ENCODE data around the gene FBXL15.

The FBXL15 gene

GRCh38 chr10:102435133-102435497, 14.5 kb downstream of the FBXL15 start:
- no peak for TF ChIP-seq TARDBP (IDR thresholded peaks at IDR 0.05)
- TF ChIP-seq ZNF384 (IDR thresholded peaks at IDR 0.05), result no peak
- no peak for TF ChIP-seq L3MBTL2 (conservative IDR thresholded peaks at IDR 0.05)
- TF ChIP-seq FOXA1 (IDR thresholded peaks at IDR 0.05), result no peak
- no peak for TF ChIP-seq FOXM1 (IDR thresholded peaks at IDR 0.05; ENCODE audit: borderline replicate concordance)
- TF ChIP-seq ARNT (IDR thresholded peaks at IDR 0.05), result no peak
- TF ChIP-seq SUZ12 (IDR thresholded peaks at IDR 0.05), result no peak
- no peak for TF ChIP-seq FOXK2 (IDR thresholded peaks at IDR 0.05)
- no peak for TF ChIP-seq BHLHE40 (IDR thresholded peaks at IDR 0.05; ENCODE audit: borderline replicate concordance)
- no peak for TF ChIP-seq NFRKB (IDR thresholded peaks at IDR 0.05)
- ChIA-PET CTCF (interaction anchor here (1.8 kb wide), 1 partner anchor 12 kb away, joined by 5 read pairs; no protein-coding TSS in a partner anchor), POLR2A (interaction anchor here (1.1 to 2.1 kb wide), 4 partner anchors 14 to 28 kb away, joined by 3 to 18 read pairs (median 4); partner anchors contain the start of genes C10orf95 and FBXL15)
- no peak for DNase-seq (ENCODE audit: extremely low spot score)

- ChIA-PET CTCF (interaction anchor here (0.6 to 1.8 kb wide), 3 partner anchors 9 to 17 kb away, joined by 5 to 6 read pairs (median 5); no protein-coding TSS in a partner anchor), POLR2A (interaction anchor here (1.1 to 2.1 kb wide), 4 partner anchors 14 to 27 kb away, joined by 3 to 18 read pairs (median 4); partner anchors contain the start of genes C10orf95 and FBXL15)
- no peak for DNase-seq (ENCODE audit: extremely low spot score)
- no peak for TF ChIP-seq NFRKB (IDR thresholded peaks at IDR 0.05)
- no peak for TF ChIP-seq FOXK2 (IDR thresholded peaks at IDR 0.05)
- no peak for TF ChIP-seq BHLHE40 (IDR thresholded peaks at IDR 0.05; ENCODE audit: borderline replicate concordance)
Observed at GRCh38 chr10:102435529-102436233, 15.0 kb downstream of the FBXL15 start.

GRCh38 chr10:102436312-102436711, 15.7 kb downstream of the FBXL15 start:
- TF ChIP-seq SUZ12 (IDR thresholded peaks at IDR 0.05), result no peak
- no peak for TF ChIP-seq PKNOX1 (IDR thresholded peaks at IDR 0.05)
- TF ChIP-seq HDGF (IDR thresholded peaks at IDR 0.05; ENCODE audit: borderline replicate concordance), result no peak
- TF ChIP-seq CTBP1 (IDR thresholded peaks at IDR 0.05; ENCODE audit: borderline replicate concordance), result no peak
- TF ChIP-seq ZNF384 (IDR thresholded peaks at IDR 0.05), result no peak
- ChIA-PET CTCF (interaction anchor here (0.6 to 1.8 kb wide), 3 partner anchors 8 to 16 kb away, joined by 5 to 6 read pairs (median 5); no protein-coding TSS in a partner anchor), POLR2A (interaction anchor here (1.6 to 2.1 kb wide), 2 partner anchors 13 to 27 kb away, joined by 6 to 18 read pairs; partner anchors contain the start of gene C10orf95)
- no peak for DNase-seq (ENCODE audit: extremely low spot score)

GRCh38 chr10:102437515-102437914, 16.9 kb downstream of the FBXL15 start:
- TF ChIP-seq PKNOX1 (IDR thresholded peaks at IDR 0.05) (no peak), CTBP1 (IDR thresholded peaks at IDR 0.05; ENCODE audit: borderline replicate concordance) (no peak), FOXA1 (IDR thresholded peaks at IDR 0.05) (no peak), FOXM1 (IDR thresholded peaks at IDR 0.05; ENCODE audit: borderline replicate concordance) (no peak), SUZ12 (IDR thresholded peaks at IDR 0.05) (no peak), ARNT (IDR thresholded peaks at IDR 0.05) (no peak), ELF4 (IDR thresholded peaks at IDR 0.05) (no peak), BHLHE40 (IDR thresholded peaks at IDR 0.05; ENCODE audit: borderline replicate concordance) (no peak), LEF1 (IDR thresholded peaks at IDR 0.05; ENCODE audit: borderline replicate concordance) (no peak), SP1 (IDR thresholded peaks at IDR 0.05) (no peak), ZNF384 (IDR thresholded peaks at IDR 0.05) (no peak), TARDBP (IDR thresholded peaks at IDR 0.05) (no peak), NFRKB (IDR thresholded peaks at IDR 0.05) (no peak), L3MBTL2 (conservative IDR thresholded peaks at IDR 0.05) (no peak)
- DNase-seq (ENCODE audit: extremely low spot score), result no peak
- ChIA-PET POLR2A (no interaction called here), CTCF (no interaction called here)

GRCh38 chr10:102438374-102438773, 17.7 kb downstream of the FBXL15 start:
- ChIA-PET POLR2A (no interaction called here), CTCF (no interaction called here)
- DNase-seq (ENCODE audit: extremely low spot score), result no peak
- TF ChIP-seq BHLHE40 (IDR thresholded peaks at IDR 0.05; ENCODE audit: borderline replicate concordance), result no peak
- no peak for TF ChIP-seq FOXM1 (IDR thresholded peaks at IDR 0.05; ENCODE audit: borderline replicate concordance)
- TF ChIP-seq FOXK2 (IDR thresholded peaks at IDR 0.05), result no peak
- TF ChIP-seq HDGF (IDR thresholded peaks at IDR 0.05; ENCODE audit: borderline replicate concordance), result no peak
- no peak for TF ChIP-seq PKNOX1 (IDR thresholded peaks at IDR 0.05)
- no peak for TF ChIP-seq CTBP1 (IDR thresholded peaks at IDR 0.05; ENCODE audit: borderline replicate concordance)
- TF ChIP-seq L3MBTL2 (conservative IDR thresholded peaks at IDR 0.05), result no peak
- no peak for TF ChIP-seq NFRKB (IDR thresholded peaks at IDR 0.05)
- no peak for TF ChIP-seq ELF4 (IDR thresholded peaks at IDR 0.05)
- TF ChIP-seq FOXA1 (IDR thresholded peaks at IDR 0.05), result no peak
- TF ChIP-seq LEF1 (IDR thresholded peaks at IDR 0.05; ENCODE audit: borderline replicate concordance), result no peak
- TF ChIP-seq SP1 (IDR thresholded peaks at IDR 0.05), result no peak
- TF ChIP-seq ZNF384 (IDR thresholded peaks at IDR 0.05), result no peak
- no peak for TF ChIP-seq SUZ12 (IDR thresholded peaks at IDR 0.05)
- no peak for TF ChIP-seq ARNT (IDR thresholded peaks at IDR 0.05)
- no peak for TF ChIP-seq TARDBP (IDR thresholded peaks at IDR 0.05)

GRCh38 chr10:102444851-102445250, 24.2 kb downstream of the FBXL15 start:
- ChIA-PET CTCF (interaction anchor here (0.7 kb wide), 1 partner anchor 9 kb away, joined by 6 read pairs; no protein-coding TSS in a partner anchor), POLR2A (interaction anchor here (1.1 kb wide), 1 partner anchor 13 kb away, joined by 3 read pairs; the partner anchor contains the start of gene CUEDC2)
- no peak for TF ChIP-seq ARNT (IDR thresholded peaks at IDR 0.05)
- no peak for TF ChIP-seq ZNF384 (IDR thresholded peaks at IDR 0.05)
- TF ChIP-seq NFRKB (IDR thresholded peaks at IDR 0.05), result no peak
- no peak for TF ChIP-seq FOXA1 (IDR thresholded peaks at IDR 0.05)
- TF ChIP-seq SP1 (IDR thresholded peaks at IDR 0.05), result no peak
- DNase-seq (ENCODE audit: extremely low spot score), result no peak
